Calu3 (cell line): ENCODE data around the gene SDR9C7. TPM values are rescaled to one million over a fixed set of nuclear protein-coding genes. Genes with fewer than 3 reads are reported as not detected.
"Not testable (repeated sequence)": the region's sequence is repeated elsewhere in the genome, so short reads cannot be mapped to it uniquely, and the experiment has no call there.

Experiments used
- BruUV-seq: library from RNA; stranded (reverse); fragments of 400-500 nt; replicated peaks from 2 replicates; lab custom pipeline; 2021; lab: Mats Ljungman, UMichigan
- CTCF ChIA-PET: fragments of 300-600 bp; sonication (Branson Sonifier 250); formaldehyde crosslinking; loops from one replicate; lab custom pipeline; 2022; ENCODE audit warnings: antibody characterized with exemption; lab: Charles Lee
- DNase-seq: peaks from one replicate; pipeline ENCODE4 v3.0.0; 2022
- H3K27ac Mint-ChIP-seq: one replicate; pipeline ENCODE4 v1.8.0; 2022; ENCODE audit warnings: mixed read lengths; ENCODE audit not compliant: unreplicated experiment
- H3K27me3 Mint-ChIP-seq: one replicate; pipeline ENCODE4 v1.8.0; 2022; ENCODE audit warnings: mixed read lengths; ENCODE audit not compliant: unreplicated experiment
- H3K36me3 Mint-ChIP-seq: one replicate; pipeline ENCODE4 v1.8.0; 2022; ENCODE audit warnings: mild to moderate bottlenecking, moderate library complexity, mixed read lengths; ENCODE audit not compliant: insufficient read depth, unreplicated experiment
- H3K4me1 Mint-ChIP-seq: one replicate; pipeline ENCODE4 v1.8.0; 2022; ENCODE audit warnings: mild to moderate bottlenecking, low read depth, mixed read lengths; ENCODE audit not compliant: unreplicated experiment
- H3K4me3 Mint-ChIP-seq: one replicate; pipeline ENCODE4 v1.8.0; 2022; ENCODE audit warnings: mild to moderate bottlenecking, low read depth, moderate library complexity, mixed read lengths; ENCODE audit not compliant: unreplicated experiment
- H3K9me3 Mint-ChIP-seq: one replicate; pipeline ENCODE4 v1.8.0; 2022; ENCODE audit warnings: low read depth, mixed read lengths; ENCODE audit not compliant: unreplicated experiment
- intact Hi-C: fragments of 100-400 bp; cut with micrococcal nuclease; formaldehyde crosslinking; loops from one replicate; pipeline ENCODE4 v1.10.0; 2022; ENCODE audit not compliant: unreplicated experiment
- total RNA-seq: library from RNA; stranded (reverse); gene quantifications from 2 replicates; pipeline ENCODE4 v1.2.3, GENCODE V29; 2022
- TF ChIP-seq, protein P1 (sequence below): fragments of 200-600 bp; IDR thresholded peaks from one replicate; pipeline ENCODE4 v1.8.0; 2022; ENCODE audit warnings: antibody characterized with exemption; ENCODE audit not compliant: unreplicated experiment

SDR9C7 gene
- total RNA-seq, 1 experiment from 2014 or later = not detected

- BruUV-seq, H3K36me3 Mint-ChIP-seq, CTCF ChIA-PET, H3K4me1 Mint-ChIP-seq, H3K27ac Mint-ChIP-seq, H3K9me3 Mint-ChIP-seq, H3K4me3 Mint-ChIP-seq, DNase-seq, intact Hi-C loops: not testable (repeated sequence)
- peaks cover 42% of the 10 kb centered on the region for H3K27me3 Mint-ChIP-seq
These were observed 30.9 kb upstream of the SDR9C7 start for GRCh38 chr12:56965124-56965523.

GRCh38 chr12:56963557-56963956, 29.3 kb upstream of the SDR9C7 start:
- H3K27me3 Mint-ChIP-seq = peaks cover 40% of the 10 kb centered on the region
- intact Hi-C loops, H3K36me3 Mint-ChIP-seq, H3K4me3 Mint-ChIP-seq, H3K4me1 Mint-ChIP-seq, CTCF ChIA-PET, BruUV-seq, H3K27ac Mint-ChIP-seq, H3K9me3 Mint-ChIP-seq, DNase-seq: not testable (repeated sequence)

- CTCF ChIA-PET, H3K4me1 Mint-ChIP-seq, H3K36me3 Mint-ChIP-seq, H3K4me3 Mint-ChIP-seq, DNase-seq, H3K27ac Mint-ChIP-seq, intact Hi-C loops, H3K9me3 Mint-ChIP-seq, BruUV-seq: not testable (repeated sequence)
- peaks cover 43% of the 10 kb centered on the region for H3K27me3 Mint-ChIP-seq
These were observed 28.0 kb upstream of the SDR9C7 start for GRCh38 chr12:56962247-56962646.

DNA sequence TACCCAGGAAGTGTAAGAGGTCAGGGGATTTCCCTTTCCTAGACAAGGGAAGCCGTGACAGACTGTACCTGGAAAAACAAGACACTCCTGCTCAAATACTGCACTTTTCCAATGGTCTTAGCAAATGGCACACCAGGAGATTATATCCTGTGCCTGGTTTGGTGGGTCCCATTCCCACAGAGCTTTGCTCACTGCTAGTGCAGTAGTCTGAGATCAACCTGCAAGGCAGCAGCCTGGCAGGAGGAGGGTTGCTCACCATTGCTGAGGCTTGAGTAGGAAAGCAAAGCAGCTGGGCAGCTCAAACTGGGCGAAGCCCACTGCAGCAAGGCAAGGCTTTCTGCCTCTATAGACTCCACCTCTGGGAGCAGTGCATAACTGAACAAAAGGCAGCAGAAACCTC, 24.2 kb upstream of the SDR9C7 start:
- Mint-ChIP-seq H3K9me3 (no peaks in the 10 kb centered on the region), H3K36me3 (no peaks in the 10 kb centered on the region), H3K4me1 (peaks cover 21% of the 10 kb centered on the region), H3K27me3 (peaks cover 61% of the 10 kb centered on the region), H3K27ac (no peak overlapping the region), H3K4me3 (no peak overlapping the region)
- DNase-seq = no peak
- TF ChIP-seq, protein P1, sequence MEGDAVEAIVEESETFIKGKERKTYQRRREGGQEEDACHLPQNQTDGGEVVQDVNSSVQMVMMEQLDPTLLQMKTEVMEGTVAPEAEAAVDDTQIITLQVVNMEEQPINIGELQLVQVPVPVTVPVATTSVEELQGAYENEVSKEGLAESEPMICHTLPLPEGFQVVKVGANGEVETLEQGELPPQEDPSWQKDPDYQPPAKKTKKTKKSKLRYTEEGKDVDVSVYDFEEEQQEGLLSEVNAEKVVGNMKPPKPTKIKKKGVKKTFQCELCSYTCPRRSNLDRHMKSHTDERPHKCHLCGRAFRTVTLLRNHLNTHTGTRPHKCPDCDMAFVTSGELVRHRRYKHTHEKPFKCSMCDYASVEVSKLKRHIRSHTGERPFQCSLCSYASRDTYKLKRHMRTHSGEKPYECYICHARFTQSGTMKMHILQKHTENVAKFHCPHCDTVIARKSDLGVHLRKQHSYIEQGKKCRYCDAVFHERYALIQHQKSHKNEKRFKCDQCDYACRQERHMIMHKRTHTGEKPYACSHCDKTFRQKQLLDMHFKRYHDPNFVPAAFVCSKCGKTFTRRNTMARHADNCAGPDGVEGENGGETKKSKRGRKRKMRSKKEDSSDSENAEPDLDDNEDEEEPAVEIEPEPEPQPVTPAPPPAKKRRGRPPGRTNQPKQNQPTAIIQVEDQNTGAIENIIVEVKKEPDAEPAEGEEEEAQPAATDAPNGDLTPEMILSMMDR = no peak
- BruUV-seq = no TSS peak
- intact Hi-C loops = no loop called here
- CTCF ChIA-PET = no interaction called here

DNA sequence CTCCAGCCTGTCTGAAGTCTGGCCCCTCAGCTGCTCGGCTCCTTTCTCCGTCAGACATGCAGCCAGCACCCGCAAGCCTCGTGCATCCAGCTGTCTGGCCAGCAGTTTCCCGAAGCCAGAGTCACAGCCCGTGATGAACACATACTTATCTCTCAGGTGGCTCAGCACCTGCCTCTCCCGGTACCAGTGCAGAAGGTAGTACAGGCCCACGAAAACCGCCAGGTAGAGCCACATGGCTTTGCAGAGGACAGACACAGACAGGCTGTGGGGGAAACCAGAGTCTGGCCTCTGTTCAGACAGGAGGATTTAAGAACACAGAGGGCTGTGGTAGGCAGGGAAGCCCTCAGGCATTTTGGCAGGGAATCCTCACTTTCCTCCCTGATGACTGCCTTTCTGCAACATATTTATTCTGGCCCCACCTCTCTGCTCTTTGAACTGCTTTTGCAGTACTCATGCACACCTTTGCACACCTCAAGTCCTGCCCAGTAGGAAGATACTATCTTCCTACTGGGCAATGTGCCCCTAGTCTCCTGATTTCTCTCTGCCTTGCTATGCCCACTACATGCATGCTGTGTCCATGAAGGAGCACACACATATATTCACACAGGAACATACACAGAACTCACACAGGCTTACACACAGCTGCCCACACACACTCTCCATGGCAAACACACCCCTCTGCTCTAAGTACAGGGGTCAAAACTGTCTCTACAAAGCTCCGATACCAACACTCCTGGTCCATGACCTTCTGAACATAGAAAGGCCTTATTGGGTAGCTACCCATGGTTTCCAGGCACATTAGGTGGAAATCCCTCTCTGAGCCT, 23.2 kb upstream of the SDR9C7 start, which contains the start of gene RDH16:
Gene RDH16 (minus strand): TSS at position 380 of the 824 bp plus-strand sequence. CDS start 146 bp downstream, at position 234.
- Mint-ChIP-seq H3K9me3 (no peaks in the 10 kb centered on the region), H3K4me3 (no peak within 1 kb of the TSS), H3K36me3 (no peaks in the 10 kb centered on the region), H3K4me1 (peaks cover 21% of the 10 kb centered on the region), H3K27ac (no peak within 1 kb of the TSS), H3K27me3 (peaks cover 71% of the 10 kb centered on the region)
- no peak for DNase-seq
- no TSS peak for BruUV-seq
- intact Hi-C loops = no loop called here
- CTCF ChIA-PET = no interaction called here
- TF ChIP-seq, protein P1 = no peak
